ENCODE data around the gene PCSK6.
"Not testable (repeated sequence)": the region's sequence is repeated elsewhere in the genome, so short reads cannot be mapped to it uniquely, and the experiment has no call there.

The PCSK6 gene

GRCh38 chr15:101481917-101482525 is 7.5 kb downstream of the PCSK6 start:
- no peak for DNase-seq

GRCh38 chr15:101481381-101481705 is 8.2 kb downstream of the PCSK6 start:
- DNase-seq: no peak

DNA sequence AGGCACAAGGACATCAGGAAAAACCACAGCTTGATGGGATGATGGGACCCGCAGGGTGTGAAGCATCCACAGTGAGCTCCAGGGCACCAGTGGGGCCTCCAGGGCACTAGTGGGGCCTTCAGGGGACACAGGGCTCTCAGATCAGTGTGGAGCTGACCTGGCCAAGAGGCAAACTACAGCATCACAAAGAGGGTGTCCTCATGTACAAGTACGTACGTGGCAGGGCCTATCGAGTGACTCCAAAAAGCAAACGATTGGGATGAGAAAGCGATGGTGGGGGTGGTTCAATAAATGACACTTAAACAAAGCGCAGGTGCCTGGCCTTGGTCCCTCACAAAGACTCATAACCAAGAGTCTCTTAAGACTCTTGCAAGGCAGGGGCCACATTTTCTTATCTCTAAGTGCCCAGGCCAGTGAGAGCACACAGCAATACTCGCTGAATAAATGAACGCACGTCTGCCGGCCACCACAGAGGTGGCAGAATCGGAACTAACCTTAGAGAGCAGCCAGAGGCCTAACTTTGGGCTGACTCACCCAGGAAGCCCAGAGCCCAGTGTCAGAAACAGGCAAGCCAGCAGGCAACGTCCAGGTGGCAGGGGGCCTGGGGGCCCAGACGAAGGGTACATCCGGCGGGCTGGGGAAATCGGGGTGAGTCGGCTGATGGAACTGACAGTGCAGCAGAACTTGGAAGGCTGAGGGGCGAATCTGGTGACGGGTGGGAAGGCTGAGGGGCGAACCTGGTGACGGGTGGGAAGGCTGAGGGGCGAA is 8.7 kb downstream of the PCSK6 start:
- no peak for DNase-seq

- no peak for DNase-seq
Observed at GRCh38 chr15:101479851-101480612, 9.5 kb downstream of the PCSK6 start.

- DNase-seq: no peak
Observed at GRCh38 chr15:101479342-101479845, 10.1 kb downstream of the PCSK6 start.

DNA sequence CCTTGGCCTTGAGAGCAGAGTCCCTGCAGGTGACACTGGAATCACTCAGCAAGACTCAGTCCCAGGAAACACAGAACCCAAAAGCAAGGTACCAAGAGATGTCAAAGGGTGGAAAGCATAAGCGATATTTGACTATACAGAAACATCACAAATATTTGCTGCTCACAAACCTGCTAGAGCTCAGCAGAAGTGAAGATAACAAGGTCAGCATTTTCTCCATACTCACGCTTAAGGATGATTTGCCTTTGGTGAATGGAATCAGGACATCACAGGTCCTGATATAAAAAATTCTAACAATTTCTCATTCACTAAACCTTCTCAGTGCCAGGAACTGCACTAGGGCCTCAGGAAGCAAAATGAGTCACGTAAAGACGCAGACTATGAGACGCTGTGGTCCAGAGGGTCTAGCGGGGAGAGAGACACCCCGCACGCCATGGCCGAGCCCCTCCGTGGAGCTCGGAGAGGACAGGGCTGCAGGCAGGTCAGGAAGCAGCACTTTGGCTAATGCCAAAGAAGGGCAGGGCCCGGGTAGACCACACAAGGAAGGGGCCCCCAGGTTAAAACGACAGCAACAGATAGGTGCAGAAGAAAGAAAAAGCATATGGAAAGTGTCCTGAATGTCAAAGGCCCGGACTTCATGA is 10.7 kb downstream of the PCSK6 start:
- no peak for DNase-seq

GRCh38 chr15:101477851-101478362 is 11.6 kb downstream of the PCSK6 start:
- no peak for DNase-seq

GRCh38 chr15:101476756-101477155 is 12.8 kb downstream of the PCSK6 start:
- no peak for DNase-seq

DNA sequence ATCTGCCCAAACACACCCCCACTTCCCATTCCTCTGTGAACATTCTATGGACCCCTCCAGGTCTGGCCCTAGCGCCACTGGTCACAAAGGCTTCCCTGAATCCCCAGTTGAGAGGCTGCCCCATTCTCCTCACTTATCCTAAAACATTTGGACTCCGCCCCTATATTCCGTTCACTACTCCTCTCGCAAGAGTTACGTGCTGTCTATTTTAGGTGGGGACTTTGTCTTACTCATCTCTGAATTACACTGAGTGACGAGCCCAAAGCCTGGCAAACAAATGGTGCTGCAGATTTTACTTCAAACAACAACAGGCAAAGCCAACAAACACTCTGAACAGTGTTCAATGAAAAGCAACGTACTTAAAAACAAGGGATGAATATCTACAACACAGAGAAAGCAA is 14.5 kb downstream of the PCSK6 start:
- no peak for DNase-seq

GRCh38 chr15:101474233-101474632 is 15.3 kb downstream of the PCSK6 start:
- DNase-seq: no peak

- no peak for DNase-seq
Observed at GRCh38 chr15:101472033-101472432, 17.5 kb downstream of the PCSK6 start.

DNA sequence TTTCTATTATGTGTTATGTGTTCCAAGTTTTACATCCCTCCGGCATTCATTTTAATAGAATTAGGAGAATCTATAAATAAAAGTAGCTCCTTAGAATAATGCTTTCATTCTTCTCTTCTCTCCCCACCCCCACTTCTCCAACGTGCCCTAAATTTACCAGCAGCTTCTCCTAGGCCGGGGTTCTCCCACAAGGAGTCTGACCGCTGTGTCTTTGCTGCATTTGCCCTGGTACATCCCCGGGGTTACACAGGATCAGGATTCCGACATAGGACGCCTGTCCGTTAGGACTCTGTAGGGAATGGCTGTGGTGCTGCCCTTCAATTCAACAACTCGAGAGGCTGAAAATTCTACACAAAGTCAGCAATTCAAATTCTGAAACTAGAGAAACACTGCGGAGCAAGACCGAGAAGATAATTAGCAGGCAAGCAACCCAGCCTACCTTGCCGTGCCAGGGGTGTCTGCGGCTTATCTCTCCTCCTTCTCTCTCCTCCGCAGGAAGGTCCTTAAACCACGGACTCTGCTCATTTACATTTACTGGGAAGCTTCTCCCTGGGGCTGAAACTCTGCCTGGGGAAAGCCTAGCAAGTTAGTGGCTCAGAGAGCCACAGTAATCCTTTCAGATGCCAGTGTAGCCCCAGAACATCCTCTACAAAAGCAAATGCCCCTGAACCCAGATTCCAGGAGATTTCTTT is 18.8 kb downstream of the PCSK6 start:
- DNase-seq: no peak

DNA sequence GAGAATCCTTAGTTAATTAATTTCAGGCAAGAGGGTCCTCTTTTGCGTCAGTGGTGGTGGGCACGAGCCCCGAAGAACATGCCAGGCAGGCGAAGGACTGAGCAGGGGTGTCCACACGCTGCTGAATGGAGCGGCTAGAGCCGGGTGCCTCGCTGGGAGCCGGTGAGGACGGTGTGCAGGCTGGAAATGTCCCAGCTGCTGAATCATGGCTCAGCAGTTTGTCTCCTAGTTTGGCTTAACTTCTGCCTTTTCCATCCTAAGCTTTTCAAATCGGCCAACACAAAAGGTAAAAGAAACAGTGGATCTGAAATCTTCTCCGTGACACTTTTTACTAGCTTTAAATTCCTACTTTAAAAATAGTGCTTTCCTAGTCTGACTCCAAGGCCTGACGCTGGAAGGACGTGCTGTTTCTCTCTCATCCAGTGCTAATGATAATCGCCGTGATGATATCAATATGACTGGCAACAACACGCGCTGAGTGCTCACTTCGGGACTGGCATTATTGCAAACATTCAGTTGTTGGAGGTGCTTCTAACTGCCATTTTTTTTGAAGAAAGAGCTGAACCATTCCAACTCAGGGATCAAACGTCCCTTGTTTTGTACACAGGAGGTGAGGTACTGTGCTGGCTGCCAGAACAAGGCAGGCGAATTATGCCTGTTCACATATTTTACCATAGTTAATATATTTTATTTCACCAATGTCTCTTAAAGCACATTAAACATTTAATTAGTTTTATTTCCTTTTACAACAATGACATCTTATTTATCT is 19.8 kb downstream of the PCSK6 start:
- no peak for DNase-seq

GRCh38 chr15:101466188-101466587 is 23.3 kb downstream of the PCSK6 start:
- DNase-seq: no peak

- DNase-seq: no peak
Observed at GRCh38 chr15:101464999-101465669, 24.4 kb downstream of the PCSK6 start.

GRCh38 chr15:101464256-101464998 is 25.1 kb downstream of the PCSK6 start:
- DNase-seq: no peak

GRCh38 chr15:101463696-101464095 is 25.8 kb downstream of the PCSK6 start:
- not testable (repeated sequence) for DNase-seq

DNA sequence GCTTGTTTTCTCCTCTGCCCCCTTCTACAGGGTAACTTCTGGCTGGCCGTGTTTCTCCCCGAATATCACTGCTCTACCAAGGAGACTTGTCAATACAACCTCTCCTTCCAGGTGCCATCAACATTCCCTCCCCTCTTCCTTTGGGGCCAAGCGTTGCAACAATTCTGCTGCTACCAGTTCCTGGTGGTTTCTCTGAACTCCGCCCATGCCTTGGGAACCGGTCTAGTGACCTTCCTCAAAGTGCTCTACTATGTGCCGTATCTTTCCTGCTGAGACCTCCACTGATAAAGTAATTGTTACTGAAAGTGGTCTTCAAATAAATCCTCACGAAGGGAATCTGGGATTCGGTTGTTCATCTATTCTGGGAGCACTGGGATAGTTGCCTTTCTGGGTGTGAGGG is 26.2 kb downstream of the PCSK6 start:
- no peak for DNase-seq

GRCh38 chr15:101461097-101461496 is 28.4 kb downstream of the PCSK6 start:
- no peak for DNase-seq

- DNase-seq: no peak
Observed at GRCh38 chr15:101459579-101460300, 29.8 kb downstream of the PCSK6 start.

Measured in NCI-H187 treated with DMSO at 0.1 percent for 48 hours (cell line).